Omental fat pad (tissue), 4 donors: Measurements from ENCODE around the gene UAP1L1. TPM values are rescaled to one million over a fixed set of nuclear protein-coding genes. Genes with fewer than 3 reads are reported as not detected.

Experiments
- ATAC-seq: fragments of 150-250 bp; one replicate; pipeline ENCODE4 v1.9.1; 2016; ENCODE audit warnings: mild to moderate bottlenecking, moderate library complexity; ENCODE audit not compliant: low FRiP score
- DNase-seq: peaks from one replicate; pipeline ENCODE4 v3.0.0-alpha.2; 2019; ENCODE audit warnings: low spot score
- total RNA-seq, 4 donors: library from RNA; depleted of rRNA; stranded (reverse); fragments of >200 nt; gene quantifications; one replicate each; pipeline ENCODE4 v1.1.0, GENCODE V29; 2016
- TF ChIP-seq, protein P1 (sequence below), 3 donors: fragments of 450-650 bp; IDR thresholded peaks; one replicate each; pipeline ENCODE4 v1.5.1; 2016 to 2017; ENCODE audit warnings: antibody characterized with exemption in 3 of 3, mild to moderate bottlenecking in 3 of 3, moderate library complexity in 2 of 3

The UAP1L1 gene
- total RNA-seq, 4 donors from 2014 or later = 5.2 to 12.8 (median 9.7) TPM

DNA sequence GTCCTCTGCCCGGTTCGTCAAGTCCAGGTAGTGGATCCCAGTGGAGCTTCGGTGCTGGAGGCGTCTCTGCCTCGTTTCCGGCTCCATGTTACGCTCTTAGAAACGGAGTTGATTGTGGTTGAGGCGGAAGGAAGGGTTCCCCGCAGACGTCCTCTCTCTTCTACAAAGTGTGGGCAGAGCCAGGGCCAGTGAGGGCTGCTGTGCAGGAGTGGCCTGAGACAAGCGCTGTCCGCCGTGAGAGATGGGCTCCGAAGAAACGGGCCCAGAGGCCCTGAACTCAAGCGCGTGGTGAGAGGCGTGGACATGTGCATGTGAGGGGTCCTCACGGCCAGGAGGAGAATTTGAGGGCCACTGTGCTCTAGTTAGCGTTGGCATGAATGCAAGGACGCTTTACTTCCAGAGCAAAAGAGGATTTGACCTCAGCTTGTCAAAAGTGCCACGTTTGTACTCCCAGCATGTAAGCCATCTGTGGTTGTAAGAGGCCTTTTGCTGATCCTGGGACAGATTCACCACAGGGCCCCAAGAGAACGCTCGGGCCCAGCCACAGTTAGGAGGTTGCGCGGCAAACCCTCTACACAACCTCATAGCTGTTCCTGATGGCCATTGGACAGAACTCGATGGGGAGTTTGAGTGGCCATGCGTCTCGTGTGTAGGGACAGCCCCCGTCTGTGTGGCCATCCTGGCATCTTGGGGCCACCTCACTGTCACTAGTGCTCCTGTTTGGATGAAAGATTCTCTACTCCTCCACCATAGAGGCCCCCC, 19.6 kb downstream of the UAP1L1 start:
- ATAC-seq (no peak), DNase-seq (no peak)
- TF ChIP-seq, protein P1, sequence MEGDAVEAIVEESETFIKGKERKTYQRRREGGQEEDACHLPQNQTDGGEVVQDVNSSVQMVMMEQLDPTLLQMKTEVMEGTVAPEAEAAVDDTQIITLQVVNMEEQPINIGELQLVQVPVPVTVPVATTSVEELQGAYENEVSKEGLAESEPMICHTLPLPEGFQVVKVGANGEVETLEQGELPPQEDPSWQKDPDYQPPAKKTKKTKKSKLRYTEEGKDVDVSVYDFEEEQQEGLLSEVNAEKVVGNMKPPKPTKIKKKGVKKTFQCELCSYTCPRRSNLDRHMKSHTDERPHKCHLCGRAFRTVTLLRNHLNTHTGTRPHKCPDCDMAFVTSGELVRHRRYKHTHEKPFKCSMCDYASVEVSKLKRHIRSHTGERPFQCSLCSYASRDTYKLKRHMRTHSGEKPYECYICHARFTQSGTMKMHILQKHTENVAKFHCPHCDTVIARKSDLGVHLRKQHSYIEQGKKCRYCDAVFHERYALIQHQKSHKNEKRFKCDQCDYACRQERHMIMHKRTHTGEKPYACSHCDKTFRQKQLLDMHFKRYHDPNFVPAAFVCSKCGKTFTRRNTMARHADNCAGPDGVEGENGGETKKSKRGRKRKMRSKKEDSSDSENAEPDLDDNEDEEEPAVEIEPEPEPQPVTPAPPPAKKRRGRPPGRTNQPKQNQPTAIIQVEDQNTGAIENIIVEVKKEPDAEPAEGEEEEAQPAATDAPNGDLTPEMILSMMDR (IDR thresholded peaks at IDR 0.05) = no peak

DNA sequence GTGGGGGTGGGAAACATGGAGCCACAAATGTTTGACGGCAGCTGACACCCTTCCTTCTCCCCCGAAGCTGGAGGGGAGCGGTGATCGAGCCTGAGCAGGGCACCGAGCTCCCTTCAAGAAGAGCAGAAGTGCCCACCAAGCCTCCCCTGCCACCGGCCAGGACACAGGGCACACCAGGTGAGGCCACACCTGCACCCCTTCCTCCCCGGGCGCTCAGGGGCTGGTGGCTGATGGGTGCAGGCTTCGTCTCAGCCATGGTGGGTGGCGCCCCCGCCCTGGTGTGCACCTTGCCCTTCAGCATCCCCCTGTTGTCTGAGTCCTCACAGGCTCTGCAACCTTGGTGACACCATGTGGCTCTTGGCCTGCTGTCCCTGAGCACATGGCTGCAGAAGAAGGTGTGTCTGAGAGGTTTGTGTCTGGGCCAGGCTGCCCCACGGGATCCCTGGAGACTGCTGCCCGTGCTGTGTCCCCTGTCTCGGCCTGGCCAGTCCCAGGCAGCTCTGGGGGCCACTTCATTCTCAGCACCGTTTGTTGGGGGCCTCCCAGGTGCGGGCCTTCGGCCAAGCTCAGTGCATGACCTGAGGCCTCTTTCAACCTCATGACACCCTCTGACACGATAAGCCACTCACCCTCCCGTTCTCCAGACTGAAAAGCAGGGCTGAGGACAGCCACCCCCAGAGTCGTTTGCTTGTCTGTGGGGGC, 20.6 kb downstream of the UAP1L1 start:
- no peak for DNase-seq
- no peak for ATAC-seq
- TF ChIP-seq, protein P1 (IDR thresholded peaks at IDR 0.05) = no peak

DNA sequence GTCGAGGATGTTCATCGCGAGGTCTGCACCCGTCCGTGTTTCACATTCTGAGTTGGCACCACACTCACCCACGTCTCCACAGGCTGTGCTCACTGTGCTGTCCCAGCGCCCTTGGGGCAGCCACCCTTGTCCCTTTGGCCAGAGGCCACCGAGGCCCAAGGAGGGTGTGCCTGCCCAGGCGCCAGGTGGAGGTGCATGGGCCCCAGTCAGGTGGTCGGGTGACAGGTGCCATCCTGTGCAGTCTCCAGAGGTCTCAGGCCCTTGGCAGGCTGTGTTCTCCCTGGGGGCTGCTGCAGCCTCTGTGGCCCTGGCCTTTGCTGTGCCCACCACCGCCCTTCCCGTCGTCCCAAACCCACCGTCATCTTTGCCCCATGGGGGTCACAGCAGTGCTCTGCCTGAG, 21.9 kb downstream of the UAP1L1 start:
- DNase-seq (no peak), ATAC-seq (no peak)
- TF ChIP-seq, protein P1 (IDR thresholded peaks at IDR 0.05) = no peak

DNA sequence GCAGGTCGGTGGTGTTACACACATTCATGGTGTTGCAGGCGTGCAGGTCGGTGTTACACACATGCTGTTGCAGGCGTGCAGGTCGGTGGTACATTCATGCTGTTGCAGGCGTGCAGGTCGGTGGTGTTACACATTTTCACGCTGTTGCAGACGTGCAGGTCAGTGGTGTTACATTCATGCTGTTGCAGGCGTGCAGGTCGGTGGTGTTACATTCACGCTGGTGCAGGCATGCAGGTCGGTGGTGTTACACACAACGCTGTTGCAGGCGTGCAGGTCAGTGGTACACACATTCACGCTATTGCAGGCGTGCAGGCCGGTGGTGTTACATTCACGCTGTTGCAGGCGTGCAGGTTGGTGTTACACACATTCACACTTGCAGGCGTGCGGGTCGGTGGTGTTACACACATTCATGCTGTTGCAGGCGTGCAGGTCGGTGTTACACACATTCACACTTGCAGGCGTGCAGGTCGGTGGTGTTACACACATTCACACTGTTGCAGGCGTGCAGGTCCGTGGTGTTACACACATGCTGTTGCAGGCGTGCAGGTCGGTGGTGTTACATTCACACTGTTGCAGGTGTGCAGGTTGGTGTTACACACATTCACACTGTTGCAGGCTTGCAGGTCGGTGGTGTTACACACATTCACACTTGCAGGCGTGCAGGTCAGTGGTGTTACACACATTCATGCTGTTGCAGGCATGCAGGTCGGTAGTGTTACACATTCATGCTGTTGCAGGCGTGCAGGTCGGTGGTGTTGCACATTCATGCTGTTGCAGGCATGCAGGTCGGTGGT, 26.1 kb downstream of the UAP1L1 start:
- TF ChIP-seq, protein P1 (IDR thresholded peaks at IDR 0.05) = no peak
- DNase-seq (no peak), ATAC-seq (no peak)

GRCh38 chr9:137105814-137106661, 28.7 kb downstream of the UAP1L1 start:
- TF ChIP-seq, protein P1 (IDR thresholded peaks at IDR 0.05) = no peak
- DNase-seq = no peak
- no peak for ATAC-seq

DNA sequence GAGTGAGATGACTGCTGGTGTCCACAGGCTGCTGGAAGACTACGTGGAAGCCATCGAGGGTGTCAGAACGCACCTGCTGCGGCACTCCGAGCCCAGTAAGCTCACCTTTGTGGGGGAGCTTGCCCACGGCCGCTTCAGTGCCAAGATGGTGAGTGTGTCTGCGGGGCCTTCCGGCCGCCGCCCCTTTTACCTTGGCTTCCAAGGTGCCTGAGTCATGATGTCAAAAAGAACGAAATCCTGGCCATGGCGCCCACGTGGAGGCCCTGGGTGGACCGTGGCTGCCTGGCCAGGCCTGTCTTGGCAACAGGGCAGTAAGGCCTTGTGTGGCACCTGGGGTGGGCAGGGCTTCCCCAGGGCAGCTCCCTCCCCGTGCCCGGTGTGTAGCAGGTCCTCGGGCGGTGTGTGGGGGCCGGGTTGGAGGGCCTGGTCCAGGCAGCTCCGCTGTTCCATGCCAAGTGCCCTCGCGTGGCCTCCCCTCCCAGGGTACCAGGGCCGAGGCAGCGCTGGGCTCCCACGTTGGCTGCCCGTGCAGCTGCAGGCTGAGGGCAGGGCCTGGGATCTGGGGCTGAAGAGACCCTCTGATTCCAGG, 29.4 kb downstream of the UAP1L1 start:
- no peak for ATAC-seq
- TF ChIP-seq, protein P1 (IDR thresholded peaks at IDR 0.05) = no peak

More for the DNA sequence above, 29.4 kb downstream of the UAP1L1 start:
- DNase-seq = no peak
